Mucosa of stomach (tissue), 1 donor: ENCODE data around the gene EHMT1.
A peak's percentile ranks its signal among the peaks of the same experiment; 100 is the strongest.
"Not testable (repeated sequence)": the region's sequence is repeated elsewhere in the genome, so short reads cannot be mapped to it uniquely, and the experiment has no call there.

ENCODE experiments used
- H3K27me3 ChIP-seq: one replicate; pipeline ENCODE4 v1.7.0; 2013; ENCODE audit warnings: mild to moderate bottlenecking, low read length; ENCODE audit not compliant: control insufficient read depth, insufficient read depth
- H3K36me3 ChIP-seq: one replicate; pipeline ENCODE4 v1.7.0; 2013; ENCODE audit warnings: low read length; ENCODE audit not compliant: control insufficient read depth, insufficient read depth
- H3K4me1 ChIP-seq: one replicate; pipeline ENCODE4 v1.7.0; 2013; ENCODE audit warnings: mild to moderate bottlenecking, low read length; ENCODE audit not compliant: control insufficient read depth, insufficient read depth
- H3K4me3 ChIP-seq: one replicate; pipeline ENCODE4 v1.7.0; 2013; ENCODE audit warnings: low read length
- H3K9ac ChIP-seq: one replicate; pipeline ENCODE4 v1.7.0; 2013; ENCODE audit warnings: mild to moderate bottlenecking, low read length, moderate library complexity
- H3K9me3 ChIP-seq: one replicate; pipeline ENCODE4 v1.7.0; 2013; ENCODE audit warnings: mild to moderate bottlenecking, low read length, moderate library complexity; ENCODE audit not compliant: control insufficient read depth
- donor health status: Pancreatic carcinoma.

EHMT1 gene

DNA sequence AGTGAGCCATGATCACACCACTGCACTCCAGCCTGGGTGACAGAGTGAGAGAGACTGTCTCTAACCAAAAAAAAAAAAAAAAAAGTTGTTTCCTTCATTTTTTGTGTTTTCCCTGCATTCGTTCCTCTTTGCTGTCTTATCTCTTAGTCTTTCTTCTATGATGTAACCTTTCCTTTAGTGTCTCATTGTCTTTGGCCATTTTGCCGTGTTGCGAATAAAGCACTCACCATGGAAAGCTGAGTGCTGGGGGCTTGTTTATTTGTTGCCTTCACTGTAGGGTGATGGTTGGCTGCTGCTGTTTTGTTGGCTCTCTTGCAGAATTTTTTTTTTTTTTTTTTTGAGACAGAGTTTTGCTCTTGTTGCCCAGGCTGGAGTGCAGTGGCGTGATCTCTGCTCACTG, 7.7 kb downstream of the EHMT1 start:
- no peak overlapping the region for H3K9ac ChIP-seq
- H3K36me3 ChIP-seq, result no peaks in the 10 kb centered on the region
- no peak overlapping the region for H3K4me3 ChIP-seq
- H3K4me1 ChIP-seq, result no peaks in the 10 kb centered on the region
- H3K27me3 ChIP-seq, result no peaks in the 10 kb centered on the region
- H3K9me3 ChIP-seq, result no peaks in the 10 kb centered on the region

DNA sequence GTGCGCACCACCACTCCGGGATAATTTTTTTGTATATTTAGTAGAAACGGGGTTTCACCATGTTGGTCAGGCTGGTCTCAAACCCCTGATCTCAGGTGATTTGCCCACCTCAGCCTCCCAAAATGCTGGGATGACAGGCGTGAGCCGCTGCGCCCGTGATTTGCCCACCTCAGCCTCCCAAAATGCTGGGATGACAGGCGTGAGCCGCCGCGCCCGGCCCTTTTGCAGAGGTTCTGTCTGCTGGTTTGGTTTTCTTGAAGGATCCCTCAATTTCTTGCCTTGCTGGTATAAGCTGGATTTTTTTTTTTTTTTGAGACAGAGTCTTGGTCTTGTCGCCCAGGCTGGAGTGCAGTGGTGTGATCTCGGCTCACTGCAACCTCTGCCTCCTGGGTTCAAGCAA, 8.6 kb downstream of the EHMT1 start:
- not testable (repeated sequence) for H3K9ac ChIP-seq, H3K27me3 ChIP-seq, H3K9me3 ChIP-seq, H3K4me1 ChIP-seq, H3K4me3 ChIP-seq, H3K36me3 ChIP-seq

DNA sequence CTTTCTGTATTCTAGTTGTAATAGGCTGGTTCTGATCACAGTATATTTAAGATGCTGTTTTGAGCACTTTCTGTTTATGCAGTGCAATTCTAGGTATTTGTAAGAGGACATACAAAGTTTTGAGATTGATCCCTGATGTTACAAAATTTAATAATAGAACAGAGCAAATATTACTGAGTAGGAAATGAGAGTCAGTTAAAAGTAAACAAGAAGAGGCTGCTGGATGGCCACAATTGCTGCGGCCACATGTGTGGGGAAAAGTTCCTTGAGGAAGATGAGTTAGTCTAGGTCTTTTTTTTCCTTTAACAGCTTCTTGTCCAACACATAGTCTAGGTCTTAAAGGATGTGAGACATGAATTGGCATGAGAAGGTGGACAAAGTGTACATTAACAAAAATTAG, 11.3 kb downstream of the EHMT1 start:
- no peak overlapping the region for H3K9ac ChIP-seq
- no peak overlapping the region for H3K4me3 ChIP-seq
- H3K9me3 ChIP-seq, result no peaks in the 10 kb centered on the region
- no peaks in the 10 kb centered on the region for H3K36me3 ChIP-seq
- no peaks in the 10 kb centered on the region for H3K27me3 ChIP-seq
- no peaks in the 10 kb centered on the region for H3K4me1 ChIP-seq

DNA sequence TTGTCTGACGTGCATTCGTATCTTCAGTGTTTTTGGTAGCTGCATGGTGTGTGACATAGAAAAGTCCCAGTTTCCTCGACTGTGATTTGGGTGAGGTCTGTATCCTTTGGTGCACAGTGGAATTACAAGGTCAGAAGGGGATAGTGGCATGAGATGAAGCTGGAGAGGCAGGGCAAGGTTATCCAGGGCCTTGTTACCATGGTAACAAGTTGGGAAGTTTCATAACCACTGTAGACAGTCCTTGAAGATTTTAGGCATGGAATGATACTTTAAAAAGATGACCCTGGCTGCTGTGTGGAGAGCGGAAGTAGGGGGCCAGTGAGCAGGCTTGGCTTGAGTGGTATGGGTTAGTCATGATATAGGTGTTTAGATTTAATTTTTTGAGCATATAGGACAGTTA, 11.9 kb downstream of the EHMT1 start:
- no peaks in the 10 kb centered on the region for H3K4me1 ChIP-seq
- H3K36me3 ChIP-seq, result no peaks in the 10 kb centered on the region
- no peaks in the 10 kb centered on the region for H3K9me3 ChIP-seq
- no peaks in the 10 kb centered on the region for H3K27me3 ChIP-seq
- no peak overlapping the region for H3K9ac ChIP-seq
- H3K4me3 ChIP-seq, result no peak overlapping the region

DNA sequence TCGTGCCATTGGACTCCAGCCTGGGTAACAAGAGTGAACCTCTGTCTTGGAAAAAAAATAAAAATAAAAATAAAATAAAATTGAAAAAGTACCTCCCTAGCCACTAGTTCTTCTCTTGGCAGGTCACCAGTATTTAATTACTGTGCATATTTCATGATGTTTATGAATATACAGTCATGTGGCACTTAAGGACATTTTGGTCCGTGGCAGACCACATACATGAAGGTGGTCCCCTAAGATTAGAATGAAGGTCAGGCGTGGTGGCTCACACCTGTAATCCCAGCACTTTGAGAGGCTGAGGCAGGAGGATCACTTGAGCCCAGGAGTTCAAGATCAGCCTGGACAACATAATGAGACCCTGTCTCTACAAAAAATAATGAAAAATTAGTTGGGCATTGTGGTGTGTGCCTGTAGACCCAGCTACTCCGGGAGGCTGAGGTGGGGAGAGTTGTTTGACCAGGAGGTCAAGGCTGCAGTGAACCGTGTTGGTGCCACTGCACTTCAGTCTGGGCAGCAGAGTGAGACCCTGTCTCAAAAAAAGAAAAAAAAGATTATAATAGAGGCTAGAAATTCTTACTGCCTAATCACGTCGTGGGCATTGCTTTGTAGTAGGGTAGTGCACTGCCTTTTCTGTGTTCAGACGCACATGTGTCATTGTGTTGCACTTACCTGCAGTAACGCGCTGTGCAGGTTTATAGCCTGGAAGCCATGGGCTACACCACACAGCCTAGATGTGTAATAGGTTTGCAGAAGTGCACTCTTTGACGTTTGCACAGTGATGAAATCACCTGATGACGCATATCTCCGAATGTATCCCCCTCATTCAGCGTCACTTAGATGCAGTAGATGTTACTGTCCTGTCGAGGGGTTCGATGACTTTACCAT, 12.8 kb downstream of the EHMT1 start:
- H3K9ac ChIP-seq, result no peak overlapping the region
- H3K36me3 ChIP-seq, result no peaks in the 10 kb centered on the region
- no peaks in the 10 kb centered on the region for H3K4me1 ChIP-seq
- no peaks in the 10 kb centered on the region for H3K27me3 ChIP-seq
- H3K9me3 ChIP-seq, result no peaks in the 10 kb centered on the region
- no peak overlapping the region for H3K4me3 ChIP-seq

DNA sequence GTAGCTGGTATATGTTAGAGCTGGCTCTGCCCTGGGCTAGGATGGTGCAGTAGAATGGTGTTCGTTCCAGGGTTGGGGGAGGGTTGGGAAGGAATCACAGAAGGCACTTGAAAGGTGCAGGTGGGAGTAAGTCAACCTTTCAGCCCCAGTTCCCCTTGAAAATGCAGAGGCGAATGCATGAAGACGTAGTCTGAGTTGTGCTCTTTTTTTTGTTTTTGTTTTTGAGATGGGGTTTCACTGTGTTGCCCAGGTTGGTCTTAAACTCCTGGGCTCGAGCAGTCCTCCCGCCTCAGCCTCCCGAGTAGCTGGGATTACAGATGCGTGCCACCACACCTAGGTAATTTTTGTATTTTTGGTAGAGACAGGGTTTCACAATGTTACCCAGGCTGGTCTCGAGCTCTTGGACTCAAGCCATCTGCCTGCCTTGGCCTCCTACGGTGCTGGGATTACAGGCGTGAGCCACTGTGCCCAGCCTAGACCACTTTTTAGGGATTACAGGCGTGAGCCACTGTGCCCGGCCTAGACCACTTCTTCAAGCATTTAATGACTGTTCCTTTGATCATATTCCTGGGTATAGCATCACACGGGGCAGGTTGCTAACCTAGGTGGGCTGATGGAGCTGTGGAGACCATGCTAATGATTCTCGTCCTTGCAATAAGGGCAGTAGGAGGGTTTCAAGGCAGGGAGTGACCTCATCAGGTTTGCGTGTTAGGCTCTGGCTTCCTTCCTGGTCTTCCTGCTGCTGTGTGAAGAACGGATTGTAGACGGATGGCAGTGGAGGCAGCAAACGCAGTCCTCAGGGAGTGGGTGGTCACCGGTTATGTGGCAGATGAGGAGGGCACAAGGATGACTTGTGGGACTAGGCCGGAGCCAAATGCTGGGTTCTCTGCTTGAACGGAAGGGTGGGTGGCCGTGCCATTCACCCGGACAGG, 13.7 kb downstream of the EHMT1 start:
- no peaks in the 10 kb centered on the region for H3K9me3 ChIP-seq
- H3K36me3 ChIP-seq, result no peaks in the 10 kb centered on the region
- no peak overlapping the region for H3K9ac ChIP-seq
- H3K27me3 ChIP-seq, result no peaks in the 10 kb centered on the region
- no peak overlapping the region for H3K4me3 ChIP-seq
- H3K4me1 ChIP-seq, result no peaks in the 10 kb centered on the region

DNA sequence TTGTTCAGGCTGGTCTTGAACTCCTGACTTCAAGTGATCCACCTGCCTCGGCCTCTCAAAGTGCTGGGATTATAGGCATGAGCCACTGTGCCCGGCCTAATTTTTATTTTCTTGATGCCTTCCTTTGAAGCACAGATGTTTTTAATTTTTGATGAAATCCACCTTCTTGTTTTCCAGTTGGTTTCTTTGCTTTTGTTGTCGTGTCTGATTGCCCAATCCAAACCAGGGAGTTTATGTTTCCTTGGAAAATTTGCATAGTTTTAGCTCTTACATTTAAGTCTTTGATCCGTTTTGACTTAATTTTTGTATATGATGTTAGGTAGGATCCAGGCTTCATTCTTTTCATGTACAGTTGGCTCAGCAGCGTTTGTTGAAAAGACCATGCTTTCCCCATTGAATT, 15.2 kb downstream of the EHMT1 start:
- Histone ChIP-seq H3K4me1 (peaks cover 3% of the 10 kb centered on the region), H3K27me3 (no peaks in the 10 kb centered on the region), H3K36me3 (no peaks in the 10 kb centered on the region), H3K9ac (no peak overlapping the region), H3K9me3 (no peaks in the 10 kb centered on the region), H3K4me3 (no peak overlapping the region)

DNA sequence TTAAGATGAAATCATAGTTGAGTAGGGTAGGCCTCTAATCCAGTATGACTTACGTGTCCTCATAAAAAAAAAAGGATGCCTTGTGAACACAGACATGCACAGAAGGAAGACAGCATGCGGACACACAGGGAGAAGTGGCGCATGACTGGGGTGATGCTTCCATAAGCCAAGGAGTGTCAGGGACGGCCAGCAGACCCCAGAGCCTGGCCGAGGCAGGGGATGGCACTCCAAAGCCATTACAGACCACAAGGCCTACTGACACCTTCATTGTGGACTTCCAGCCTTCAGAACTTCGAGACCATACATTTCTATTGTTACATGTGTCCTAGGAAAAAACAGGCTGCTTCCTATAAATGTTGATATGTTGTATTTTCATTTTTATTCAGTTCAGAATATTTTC, 19.9 kb downstream of the EHMT1 start:
- Histone ChIP-seq H3K27me3 (no peaks in the 10 kb centered on the region), H3K9ac (peak overlapping the region; percentile 41), H3K4me1 (peaks cover 10% of the 10 kb centered on the region), H3K4me3 (no peak overlapping the region), H3K9me3 (no peaks in the 10 kb centered on the region), H3K36me3 (no peaks in the 10 kb centered on the region)

DNA sequence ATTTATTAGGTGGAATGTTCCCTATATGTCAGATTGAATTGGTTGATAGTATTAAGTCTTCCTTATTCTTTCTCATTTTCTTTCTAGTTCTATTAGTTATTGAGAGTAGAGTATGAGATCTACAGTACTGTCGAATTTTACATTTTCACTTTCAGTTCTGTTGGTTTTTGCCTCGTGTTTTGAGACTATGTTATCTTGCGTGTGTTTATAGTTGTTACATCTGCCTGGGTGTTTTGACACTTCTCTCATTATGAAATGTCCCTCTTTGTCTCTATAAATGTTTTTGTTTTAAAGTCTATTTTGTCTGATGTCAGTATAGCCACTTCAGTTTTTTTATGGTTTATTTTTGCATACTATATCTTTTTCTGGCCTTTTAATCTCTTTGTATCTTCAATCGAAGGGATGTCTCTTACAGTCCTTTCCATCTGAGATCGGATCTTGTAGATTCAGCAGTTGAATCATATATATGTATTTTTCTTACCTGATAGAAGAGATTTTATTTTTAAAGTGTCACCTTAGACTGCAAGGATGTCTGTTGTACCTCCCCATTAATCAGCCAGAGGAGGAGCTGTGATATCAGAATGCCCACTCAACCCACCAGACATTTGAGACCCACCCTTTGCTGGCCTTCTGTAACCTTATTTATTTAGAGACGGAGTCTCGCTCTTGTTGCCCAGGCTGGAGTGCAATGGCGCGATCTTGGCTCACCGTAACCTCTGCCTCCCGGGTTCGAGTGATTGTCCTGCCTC, 20.7 kb downstream of the EHMT1 start:
- Histone ChIP-seq H3K4me3 (no peak overlapping the region), H3K9ac (peak overlapping the region; percentile 41), H3K9me3 (no peaks in the 10 kb centered on the region), H3K36me3 (no peaks in the 10 kb centered on the region), H3K4me1 (peaks cover 10% of the 10 kb centered on the region), H3K27me3 (no peaks in the 10 kb centered on the region)

DNA sequence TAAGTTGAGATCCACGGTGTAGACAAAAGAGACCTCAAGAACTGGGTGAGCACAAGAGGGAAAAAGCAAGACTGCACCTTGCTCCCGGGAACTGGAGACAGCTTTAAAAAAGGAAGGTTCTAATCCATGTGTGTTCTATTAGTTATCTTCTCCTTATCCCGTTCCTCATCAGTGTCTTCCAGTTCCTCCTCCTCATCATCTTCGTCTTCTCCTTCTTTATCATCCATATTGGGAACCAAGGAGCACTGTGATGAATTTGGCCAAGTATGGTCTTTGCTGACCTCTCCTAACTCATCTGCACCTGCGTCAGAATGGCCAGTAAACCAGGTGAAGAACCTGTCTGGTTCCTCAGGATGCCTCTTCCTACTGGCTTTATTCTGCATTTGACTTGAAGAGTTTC, 22.1 kb downstream of the EHMT1 start:
- Histone ChIP-seq H3K4me3 (no peak overlapping the region), H3K27me3 (no peaks in the 10 kb centered on the region), H3K9ac (no peak overlapping the region), H3K36me3 (no peaks in the 10 kb centered on the region), H3K4me1 (peaks cover 10% of the 10 kb centered on the region), H3K9me3 (no peaks in the 10 kb centered on the region)

DNA sequence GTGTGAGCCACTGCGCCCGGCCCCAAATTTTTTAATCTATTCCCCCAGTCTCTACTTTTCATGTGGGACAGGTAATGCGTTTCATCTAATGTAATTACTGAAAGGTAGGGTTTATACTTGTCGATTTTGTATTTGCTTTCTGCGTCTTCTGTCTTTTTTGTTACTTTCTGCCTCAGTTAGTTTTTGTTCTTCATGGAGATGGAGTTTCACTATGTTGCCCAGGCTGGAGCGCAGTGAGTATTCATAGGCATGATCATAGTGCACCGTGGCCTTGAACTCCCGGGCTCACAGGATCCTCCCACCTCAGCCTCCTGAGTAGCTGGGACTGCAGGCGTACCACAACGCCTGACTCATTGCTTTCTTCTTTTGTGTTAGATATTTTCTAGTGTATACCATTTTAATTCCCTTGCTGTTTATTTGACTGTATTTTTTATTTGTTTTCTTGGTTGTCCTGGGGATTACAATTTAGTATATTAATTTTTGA, 23.4 kb downstream of the EHMT1 start:
- peaks cover 10% of the 10 kb centered on the region for H3K4me1 ChIP-seq
- no peak overlapping the region for H3K4me3 ChIP-seq
- no peaks in the 10 kb centered on the region for H3K36me3 ChIP-seq
- no peak overlapping the region for H3K9ac ChIP-seq
- H3K9me3 ChIP-seq, result no peaks in the 10 kb centered on the region
- no peaks in the 10 kb centered on the region for H3K27me3 ChIP-seq
